GM19240 (cell line): ENCODE measurements around the gene SLC23A2.
"Not testable (repeated sequence)": the region's sequence is repeated elsewhere in the genome, so short reads cannot be mapped to it uniquely, and the experiment has no call there.

Source experiments
- DNase-seq: peaks from one replicate; pipeline ENCODE4 v3.0.0; 2011; ENCODE audit warnings: low spot score; ENCODE audit not compliant: insufficient read length

The SLC23A2 gene

GRCh38 chr20:4880051-4880450 lies 121.3 kb downstream of the SLC23A2 start:
- DNase-seq: no peak

- DNase-seq: not testable (repeated sequence)
Measured at GRCh38 chr20:4878099-4878498, 123.2 kb downstream of the SLC23A2 start.

DNA sequence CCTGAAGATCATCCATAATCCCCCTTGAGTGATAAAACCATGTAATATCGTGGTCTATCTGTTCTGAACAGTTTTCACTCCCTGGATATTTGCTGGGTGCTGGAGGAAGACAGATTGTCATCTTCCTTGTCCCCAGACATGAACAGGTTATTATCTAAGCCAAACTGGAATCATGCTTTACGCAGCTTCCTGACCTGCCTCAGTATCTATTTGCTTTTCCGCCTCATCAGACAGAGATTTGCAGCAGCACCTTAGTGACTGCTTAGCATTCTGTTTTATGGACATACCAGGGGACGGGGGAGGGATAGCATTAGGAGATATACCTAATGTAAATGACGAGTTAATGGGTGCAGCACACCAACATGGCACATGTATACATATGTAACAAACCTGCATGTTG lies 124.6 kb downstream of the SLC23A2 start:
- DNase-seq: no peak

- DNase-seq: no peak
Measured at GRCh38 chr20:4876301-4876700, 125.0 kb downstream of the SLC23A2 start.

DNA sequence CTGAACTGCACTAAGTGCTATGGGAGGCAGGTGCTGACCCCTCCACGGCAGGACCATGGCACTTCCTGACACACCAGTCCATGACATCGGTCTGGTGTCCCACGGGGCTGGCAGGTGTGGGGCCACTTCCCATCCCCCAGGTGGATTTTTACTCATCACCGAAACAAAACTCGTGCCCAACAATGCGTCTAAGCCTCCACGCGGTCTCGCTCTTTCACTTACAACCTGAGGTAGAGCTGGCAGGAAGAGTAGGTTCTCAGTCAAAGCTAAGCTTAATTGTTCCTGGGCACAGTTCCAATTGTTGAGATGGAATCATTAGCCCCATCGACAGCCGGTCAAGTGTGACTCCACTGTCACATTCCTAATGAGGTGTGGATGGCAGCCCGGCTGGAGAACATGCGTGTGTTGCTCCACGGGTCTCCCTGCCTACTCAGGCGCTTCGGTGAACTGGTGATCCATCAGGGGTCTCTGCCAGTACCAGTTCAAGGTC lies 125.7 kb downstream of the SLC23A2 start:
- DNase-seq: no peak

GRCh38 chr20:4873396-4873795 lies 127.9 kb downstream of the SLC23A2 start:
- no peak for DNase-seq

GRCh38 chr20:4871486-4871885 lies 129.8 kb downstream of the SLC23A2 start:
- no peak for DNase-seq

DNA sequence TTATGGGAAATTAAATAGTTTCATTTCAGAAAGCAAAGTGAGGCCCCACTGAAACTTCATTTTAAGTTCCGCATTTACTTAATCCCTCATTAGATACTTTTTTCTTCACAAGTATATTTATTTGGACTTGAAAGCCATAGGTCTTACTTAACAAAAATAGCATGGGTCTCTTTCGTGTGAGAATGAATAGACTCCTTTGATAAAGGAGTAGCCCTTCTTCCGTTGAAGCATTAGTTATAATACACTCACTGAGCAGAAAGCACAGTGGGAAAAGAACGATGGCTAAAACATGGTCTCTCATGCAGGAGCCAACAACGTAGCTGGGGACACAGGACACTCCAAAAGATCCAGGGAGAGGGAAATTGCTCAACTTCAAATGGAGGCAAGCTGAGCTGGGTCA lies 130.4 kb downstream of the SLC23A2 start:
- no peak for DNase-seq

GRCh38 chr20:4869290-4870193 lies 131.8 kb downstream of the SLC23A2 start:
- DNase-seq: no peak

- DNase-seq: no peak
Measured at GRCh38 chr20:4867051-4867450, 134.3 kb downstream of the SLC23A2 start.

GRCh38 chr20:4866429-4866828 lies 134.9 kb downstream of the SLC23A2 start:
- DNase-seq: no peak

- DNase-seq: no peak
Measured at GRCh38 chr20:4864311-4864752, 137.0 kb downstream of the SLC23A2 start.

DNA sequence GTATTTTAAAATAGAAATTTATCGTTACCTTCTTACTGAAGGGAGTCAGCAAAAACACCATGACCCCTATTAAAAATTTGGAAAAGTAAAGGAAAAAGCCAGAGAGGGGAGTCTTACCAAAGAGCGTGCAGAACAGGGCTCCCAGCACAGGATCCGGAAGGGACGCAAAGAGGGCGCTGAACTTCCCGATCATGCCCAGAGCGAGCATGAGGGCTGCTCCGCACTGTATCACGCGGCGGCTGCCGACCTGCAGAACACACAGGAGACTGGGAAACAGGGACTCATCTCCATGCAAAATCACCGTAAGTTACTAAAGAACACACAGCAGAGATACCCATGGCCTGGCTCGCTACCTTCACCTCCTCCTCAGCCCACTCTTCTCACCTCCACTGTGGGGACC lies 138.6 kb downstream of the SLC23A2 start:
- DNase-seq: no peak

DNA sequence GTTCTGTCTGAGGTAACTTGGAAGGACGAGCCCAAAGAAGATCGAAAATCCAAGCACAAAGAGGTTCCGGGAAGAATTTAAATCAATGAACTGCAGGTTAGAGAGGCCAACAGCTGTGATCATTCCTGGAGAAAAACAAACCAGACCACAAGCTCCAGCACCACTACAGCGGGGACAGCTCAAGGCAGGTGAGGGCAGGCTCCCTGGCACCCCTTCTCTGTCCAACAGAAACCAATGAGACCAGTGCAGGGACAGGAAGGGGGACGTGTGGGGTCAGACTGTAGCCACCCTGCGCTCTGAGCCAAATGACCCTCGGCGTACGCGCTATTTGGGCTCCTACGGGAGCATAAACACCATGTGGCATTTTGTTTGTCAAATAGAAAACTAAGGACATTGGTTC lies 139.3 kb downstream of the SLC23A2 start:
- no peak for DNase-seq

GRCh38 chr20:4858000-4858399 lies 143.3 kb downstream of the SLC23A2 start:
- DNase-seq: no peak

GRCh38 chr20:4856022-4856755 lies 145.1 kb downstream of the SLC23A2 start:
- DNase-seq: no peak

GRCh38 chr20:4855555-4855954 lies 145.8 kb downstream of the SLC23A2 start:
- no peak for DNase-seq

- no peak for DNase-seq
Measured at GRCh38 chr20:4855097-4855496, 146.2 kb downstream of the SLC23A2 start.

DNA sequence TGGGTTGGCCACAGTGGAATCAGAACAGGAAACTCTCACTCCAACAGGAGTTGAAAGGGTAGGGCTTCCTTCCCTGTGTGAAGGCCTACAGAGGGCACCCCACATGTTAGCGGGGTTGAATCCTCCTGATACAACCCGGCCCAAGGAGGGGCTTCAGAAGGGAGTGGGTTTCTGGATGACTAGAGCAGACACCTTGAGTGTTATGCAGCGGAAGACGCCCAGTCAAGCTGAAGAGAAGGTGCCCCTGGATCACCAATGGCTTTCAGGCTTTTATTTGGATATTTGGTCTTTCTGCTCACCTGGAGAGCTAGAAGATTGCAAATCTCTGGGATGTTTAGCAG lies 146.8 kb downstream of the SLC23A2 start:
- no peak for DNase-seq

GRCh38 chr20:4853757-4854560 lies 147.4 kb downstream of the SLC23A2 start:
- no peak for DNase-seq

- no peak for DNase-seq
Measured at GRCh38 chr20:4853004-4853403, 148.3 kb downstream of the SLC23A2 start.

DNA sequence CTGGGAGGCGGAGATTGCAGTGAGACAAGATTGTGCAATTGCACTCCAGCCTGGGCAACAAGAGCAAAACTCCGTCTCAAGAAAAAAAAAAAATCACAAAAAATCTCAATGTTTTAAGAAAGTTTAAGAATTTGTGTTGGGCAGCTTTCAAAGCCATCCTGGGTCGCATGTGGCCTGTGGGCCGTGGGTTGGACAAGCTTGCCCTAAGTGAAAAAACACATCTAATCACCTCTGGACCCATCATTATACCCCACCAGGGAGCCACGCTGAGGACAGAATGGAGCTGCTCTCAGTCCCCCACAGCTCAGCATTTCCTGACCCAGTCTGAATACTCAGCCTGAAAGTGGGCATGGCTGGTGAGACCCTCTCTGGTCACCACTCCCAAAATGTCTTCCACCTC lies 150.3 kb downstream of the SLC23A2 start:
- no peak for DNase-seq
